WERI-Rb-1 (cell line): ENCODE results near the gene TRIM27.
"Not testable (repeated sequence)": the region's sequence is repeated elsewhere in the genome, so short reads cannot be mapped to it uniquely, and the experiment has no call there.

Experiments
- DNase-seq: peaks from one replicate; pipeline ENCODE4 v3.0.0-alpha.2; 2020
- H3K27ac ChIP-seq: fragments of 250-450 bp; sonication (Bioruptor Pico); 2 replicates; pipeline ENCODE4 v1.5.1; 2020; ENCODE audit warnings: mild to moderate bottlenecking, moderate library complexity
- H3K27me3 ChIP-seq: fragments of 250-450 bp; sonication (Bioruptor Pico); 2 replicates; pipeline ENCODE4 v1.5.1; 2021; ENCODE audit warnings: mild to moderate bottlenecking, low read depth, moderate library complexity; ENCODE audit not compliant: insufficient read depth, severe bottlenecking
- H3K36me3 ChIP-seq: fragments of 250-450 bp; sonication (Bioruptor Pico); 2 replicates; pipeline ENCODE4 v1.5.1; 2020; ENCODE audit warnings: mild to moderate bottlenecking, moderate library complexity
- H3K4me3 ChIP-seq: 2 replicates; pipeline ENCODE4 v1.5.1; 2011; ENCODE audit warnings: low read depth, mild to moderate bottlenecking, control low read depth, low read length
- H3K9me3 ChIP-seq: fragments of 250-450 bp; sonication (Bioruptor Pico); 2 replicates; pipeline ENCODE4 v1.5.1; 2021; ENCODE audit warnings: mild to moderate bottlenecking, moderate library complexity; ENCODE audit not compliant: severe bottlenecking
- CTCF ChIP-seq: IDR thresholded peaks from 2 replicates; pipeline ENCODE4 v1.5.1; 2011; ENCODE audit warnings: low read depth, mild to moderate bottlenecking, control low read depth, inconsistent platforms, low read length

Gene TRIM27

GRCh38 chr6:28923318-28924102 is at the start of gene TRIM27:
Gene TRIM27 (minus strand): TSS chr6:28923985. CDS start chr6:28923632, 353 bp downstream.
- peak; percentile 97 for DNase-seq
- no peaks in the 10 kb centered on the region for H3K9me3 ChIP-seq
- TF ChIP-seq CTCF, result no peak
- H3K27ac ChIP-seq, result peak within 1 kb of the TSS; percentile 93
- H3K27me3 ChIP-seq, result no peaks in the 10 kb centered on the region
- H3K4me3 ChIP-seq, result peak within 1 kb of the TSS; percentile 73
- H3K36me3 ChIP-seq, result peaks cover 49% of the 10 kb centered on the region

- H3K9me3 ChIP-seq, result peaks cover 24% of the 10 kb centered on the region
- H3K36me3 ChIP-seq, DNase-seq, H3K27me3 ChIP-seq, H3K27ac ChIP-seq, H3K4me3 ChIP-seq: not testable (repeated sequence)
Measured at GRCh38 chr6:28970056-28970455, 46.3 kb upstream of the TRIM27 start.

GRCh38 chr6:28969129-28969528 is 45.3 kb upstream of the TRIM27 start:
- no peak overlapping the region for H3K4me3 ChIP-seq
- no peak for DNase-seq
- TF ChIP-seq CTCF, result peak; percentile 46; the same call in 1 of the 2 replicates
- H3K27me3 ChIP-seq, result peaks cover 9% of the 10 kb centered on the region
- peaks cover 24% of the 10 kb centered on the region for H3K9me3 ChIP-seq
- no peaks in the 10 kb centered on the region for H3K36me3 ChIP-seq
- H3K27ac ChIP-seq, result no peak overlapping the region

- Histone ChIP-seq H3K36me3 (no peaks in the 10 kb centered on the region), H3K4me3 (no peak overlapping the region), H3K27me3 (peaks cover 9% of the 10 kb centered on the region), H3K9me3 (peaks cover 24% of the 10 kb centered on the region), H3K27ac (no peak overlapping the region)
- no peak for TF ChIP-seq CTCF
- DNase-seq, result no peak
Measured at GRCh38 chr6:28968476-28968875, 44.7 kb upstream of the TRIM27 start.

- Histone ChIP-seq H3K27me3 (peaks cover 9% of the 10 kb centered on the region), H3K9me3 (peaks cover 24% of the 10 kb centered on the region), H3K36me3 (no peaks in the 10 kb centered on the region), H3K4me3 (no peak overlapping the region), H3K27ac (no peak overlapping the region)
- no peak for DNase-seq
- no peak for TF ChIP-seq CTCF
Measured at GRCh38 chr6:28965706-28966105, 41.9 kb upstream of the TRIM27 start.

GRCh38 chr6:28960846-28961500 is 37.2 kb upstream of the TRIM27 start:
- no peak overlapping the region for H3K4me3 ChIP-seq
- DNase-seq, result no peak
- peaks cover 7% of the 10 kb centered on the region for H3K27me3 ChIP-seq
- TF ChIP-seq CTCF, result no peak
- no peaks in the 10 kb centered on the region for H3K36me3 ChIP-seq
- peaks cover 4% of the 10 kb centered on the region for H3K9me3 ChIP-seq
- no peak overlapping the region for H3K27ac ChIP-seq

GRCh38 chr6:28958561-28959243 is 34.9 kb upstream of the TRIM27 start:
- H3K36me3 ChIP-seq, H3K9me3 ChIP-seq, DNase-seq, H3K27ac ChIP-seq, H3K4me3 ChIP-seq, H3K27me3 ChIP-seq: not testable (repeated sequence)

- not testable (repeated sequence) for H3K27ac ChIP-seq, DNase-seq, H3K9me3 ChIP-seq, H3K27me3 ChIP-seq, H3K4me3 ChIP-seq, H3K36me3 ChIP-seq
Measured at GRCh38 chr6:28957795-28958314, 34.1 kb upstream of the TRIM27 start.
